ENCODE measurements around the gene TEX22. TPM values are rescaled to one million over a fixed set of nuclear protein-coding genes. Genes with fewer than 3 reads are reported as not detected.

The TEX22 gene
- total and polyA plus RNA-seq, 2 experiments from 2014 or later, result 0.21 TPM

DNA sequence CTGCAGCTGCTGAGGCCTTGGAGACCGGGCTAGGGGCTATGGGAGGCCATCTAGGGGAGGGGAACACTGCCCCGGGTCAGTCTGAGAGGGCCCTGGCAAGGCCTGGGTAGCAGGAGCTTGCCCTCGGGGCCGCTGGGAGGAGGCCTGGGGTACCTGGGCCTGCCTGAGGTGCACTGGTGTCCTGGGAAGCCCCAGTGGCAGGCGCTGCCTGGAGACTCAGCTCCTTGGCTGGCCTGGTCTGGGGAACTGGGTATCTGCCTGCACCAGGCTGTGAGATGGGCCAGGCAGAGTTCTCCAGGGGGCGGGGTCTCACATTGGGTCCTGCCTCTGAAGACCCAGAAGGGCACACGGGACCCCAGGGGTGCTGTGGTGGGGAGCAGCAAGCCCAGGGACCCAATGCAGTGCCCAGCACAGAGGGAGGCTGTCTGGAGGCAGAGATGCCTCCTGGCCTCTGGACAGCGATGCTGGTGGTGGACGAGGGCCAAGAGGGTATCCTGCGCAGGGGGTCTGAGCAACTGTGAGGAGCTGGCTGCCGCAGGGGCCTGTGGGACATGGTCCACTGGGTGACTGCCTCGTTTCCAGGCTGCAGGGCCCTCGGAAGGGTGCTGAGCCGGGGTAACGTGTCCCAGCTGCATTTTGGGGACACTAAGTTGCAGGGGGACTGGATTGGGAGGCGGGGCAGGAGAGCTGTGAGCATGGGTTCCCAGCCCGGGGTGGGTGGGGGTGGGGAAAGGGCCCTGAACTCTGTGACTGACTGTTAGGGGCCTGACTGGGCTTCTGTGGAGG, 13.8 kb downstream of the TEX22 start (continued):
- TF ChIP-seq, protein P1, sequence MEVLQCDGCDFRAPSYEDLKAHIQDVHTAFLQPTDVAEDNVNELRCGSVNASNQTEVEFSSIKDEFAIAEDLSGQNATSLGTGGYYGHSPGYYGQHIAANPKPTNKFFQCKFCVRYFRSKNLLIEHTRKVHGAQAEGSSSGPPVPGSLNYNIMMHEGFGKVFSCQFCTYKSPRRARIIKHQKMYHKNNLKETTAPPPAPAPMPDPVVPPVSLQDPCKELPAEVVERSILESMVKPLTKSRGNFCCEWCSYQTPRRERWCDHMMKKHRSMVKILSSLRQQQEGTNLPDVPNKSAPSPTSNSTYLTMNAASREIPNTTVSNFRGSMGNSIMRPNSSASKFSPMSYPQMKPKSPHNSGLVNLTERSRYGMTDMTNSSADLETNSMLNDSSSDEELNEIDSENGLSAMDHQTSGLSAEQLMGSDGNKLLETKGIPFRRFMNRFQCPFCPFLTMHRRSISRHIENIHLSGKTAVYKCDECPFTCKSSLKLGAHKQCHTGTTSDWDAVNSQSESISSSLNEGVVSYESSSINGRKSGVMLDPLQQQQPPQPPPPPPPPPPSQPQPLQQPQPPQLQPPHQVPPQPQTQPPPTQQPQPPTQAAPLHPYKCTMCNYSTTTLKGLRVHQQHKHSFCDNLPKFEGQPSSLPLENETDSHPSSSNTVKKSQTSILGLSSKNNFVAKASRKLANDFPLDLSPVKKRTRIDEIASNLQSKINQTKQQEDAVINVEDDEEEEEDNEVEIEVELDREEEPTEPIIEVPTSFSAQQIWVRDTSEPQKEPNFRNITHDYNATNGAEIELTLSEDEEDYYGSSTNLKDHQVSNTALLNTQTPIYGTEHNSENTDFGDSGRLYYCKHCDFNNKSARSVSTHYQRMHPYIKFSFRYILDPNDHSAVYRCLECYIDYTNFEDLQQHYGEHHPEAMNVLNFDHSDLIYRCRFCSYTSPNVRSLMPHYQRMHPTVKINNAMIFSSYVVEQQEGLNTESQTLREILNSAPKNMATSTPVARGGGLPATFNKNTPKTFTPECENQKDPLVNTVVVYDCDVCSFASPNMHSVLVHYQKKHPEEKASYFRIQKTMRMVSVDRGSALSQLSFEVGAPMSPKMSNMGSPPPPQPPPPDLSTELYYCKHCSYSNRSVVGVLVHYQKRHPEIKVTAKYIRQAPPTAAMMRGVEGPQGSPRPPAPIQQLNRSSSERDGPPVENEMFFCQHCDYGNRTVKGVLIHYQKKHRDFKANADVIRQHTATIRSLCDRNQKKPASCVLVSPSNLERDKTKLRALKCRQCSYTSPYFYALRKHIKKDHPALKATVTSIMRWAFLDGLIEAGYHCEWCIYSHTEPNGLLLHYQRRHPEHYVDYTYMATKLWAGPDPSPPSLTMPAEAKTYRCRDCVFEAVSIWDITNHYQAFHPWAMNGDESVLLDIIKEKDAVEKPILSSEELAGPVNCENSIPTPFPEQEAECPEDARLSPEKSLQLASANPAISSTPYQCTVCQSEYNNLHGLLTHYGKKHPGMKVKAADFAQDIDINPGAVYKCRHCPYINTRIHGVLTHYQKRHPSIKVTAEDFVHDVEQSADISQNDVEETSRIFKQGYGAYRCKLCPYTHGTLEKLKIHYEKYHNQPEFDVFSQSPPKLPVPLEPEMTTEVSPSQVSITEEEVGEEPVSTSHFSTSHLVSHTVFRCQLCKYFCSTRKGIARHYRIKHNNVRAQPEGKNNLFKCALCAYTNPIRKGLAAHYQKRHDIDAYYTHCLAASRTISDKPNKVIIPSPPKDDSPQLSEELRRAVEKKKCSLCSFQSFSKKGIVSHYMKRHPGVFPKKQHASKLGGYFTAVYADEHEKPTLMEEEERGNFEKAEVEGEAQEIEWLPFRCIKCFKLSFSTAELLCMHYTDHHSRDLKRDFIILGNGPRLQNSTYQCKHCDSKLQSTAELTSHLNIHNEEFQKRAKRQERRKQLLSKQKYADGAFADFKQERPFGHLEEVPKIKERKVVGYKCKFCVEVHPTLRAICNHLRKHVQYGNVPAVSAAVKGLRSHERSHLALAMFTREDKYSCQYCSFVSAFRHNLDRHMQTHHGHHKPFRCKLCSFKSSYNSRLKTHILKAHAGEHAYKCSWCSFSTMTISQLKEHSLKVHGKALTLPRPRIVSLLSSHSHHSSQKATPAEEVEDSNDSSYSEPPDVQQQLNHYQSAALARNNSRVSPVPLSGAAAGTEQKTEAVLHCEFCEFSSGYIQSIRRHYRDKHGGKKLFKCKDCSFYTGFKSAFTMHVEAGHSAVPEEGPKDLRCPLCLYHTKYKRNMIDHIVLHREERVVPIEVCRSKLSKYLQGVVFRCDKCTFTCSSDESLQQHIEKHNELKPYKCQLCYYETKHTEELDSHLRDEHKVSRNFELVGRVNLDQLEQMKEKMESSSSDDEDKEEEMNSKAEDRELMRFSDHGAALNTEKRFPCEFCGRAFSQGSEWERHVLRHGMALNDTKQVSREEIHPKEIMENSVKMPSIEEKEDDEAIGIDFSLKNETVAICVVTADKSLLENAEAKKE (CRISPR knock-in tag; IDR thresholded peaks at IDR 0.05), result no peak
- TF ChIP-seq NANOG (IDR thresholded peaks at IDR 0.05; ENCODE audit: borderline replicate concordance), result no peak

DNA sequence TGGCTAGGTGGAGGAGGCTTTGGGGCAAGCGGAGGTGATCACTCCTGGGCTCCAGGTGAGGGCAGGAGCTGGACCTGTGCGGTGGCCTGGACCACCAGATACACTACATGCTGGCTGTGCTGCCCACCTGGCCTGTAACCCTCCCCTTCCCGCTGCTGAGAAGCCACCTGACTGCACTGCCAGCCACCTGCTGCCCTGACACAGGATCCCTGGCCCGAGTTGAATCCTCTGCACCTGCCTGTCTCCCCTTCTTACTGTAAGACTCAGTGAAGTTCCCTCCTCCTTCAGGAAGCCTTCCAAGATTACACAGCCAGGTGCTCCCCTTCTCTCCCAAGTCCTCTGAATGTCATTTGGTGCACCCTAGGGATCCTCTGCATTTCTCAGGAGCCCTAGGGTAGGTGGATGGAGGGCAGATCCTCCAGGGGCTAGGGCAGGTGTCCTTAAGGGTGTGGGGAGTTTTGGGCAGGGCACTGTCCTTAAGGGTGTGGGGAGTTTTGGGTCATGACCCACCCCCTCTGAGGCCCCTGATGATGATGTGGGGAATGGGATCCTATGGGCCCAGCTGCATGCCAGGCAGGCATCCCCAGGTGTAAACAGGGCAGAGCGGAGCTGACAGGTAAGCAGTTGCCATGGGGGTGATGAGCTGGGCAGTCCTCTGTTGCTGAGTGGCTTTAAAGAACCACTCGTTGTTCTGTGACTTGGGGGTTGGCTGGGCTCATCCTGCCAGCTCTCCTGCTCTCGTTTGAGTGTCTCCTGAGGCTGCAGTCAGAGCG, 14.6 kb downstream of the TEX22 start:
- Histone ChIP-seq H3K9me2 (ENCODE audit: insufficient read depth) (no peaks in the 10 kb centered on the region), H2AFZ (no peak overlapping the region), H3K4me1 (ENCODE audit: insufficient read depth) (peaks cover 11% of the 10 kb centered on the region; the same call in 1 of the 2 replicates), H3K4me3 (no peak overlapping the region), H3F3A (replicated peaks; ENCODE audit: low read depth) (peaks cover 12% of the 10 kb centered on the region; the same call in 1 of the 2 replicates), H3K27me3 (ENCODE audit: insufficient read depth) (peaks cover 56% of the 10 kb centered on the region), H3K36me3 (ENCODE audit: insufficient read depth) (no peaks in the 10 kb centered on the region), H4K20me1 (replicated peaks; ENCODE audit: insufficient read depth) (no peaks in the 10 kb centered on the region), H3K4me2 (no peak overlapping the region), H3K27ac (ENCODE audit: low read depth) (no peak overlapping the region), H3K79me2 (replicated peaks; ENCODE audit: insufficient read depth) (no peaks in the 10 kb centered on the region)
- H3K4me3 Mint-ChIP-seq, result no peak overlapping the region
- peaks cover 2% of the 10 kb centered on the region; the same call in 1 of the 3 replicates for H3K9me3 Mint-ChIP-seq
- ATAC-seq, result no peak
- no peak overlapping the region for H3K27ac Mint-ChIP-seq
- no peak for DNase-seq (ENCODE audit: low spot score)
- H3K4me1 Mint-ChIP-seq, result peaks cover 18% of the 10 kb centered on the region
- peaks cover 7% of the 10 kb centered on the region; the same call in 2 of the 3 replicates for H3K36me3 Mint-ChIP-seq (ENCODE audit: low read depth)
- peaks cover 50% of the 10 kb centered on the region for H3K27me3 Mint-ChIP-seq (ENCODE audit: insufficient read depth, low read depth, poor library complexity)
- TF ChIP-seq CREB1 (CRISPR knock-in tag; IDR thresholded peaks at IDR 0.05; ENCODE audit: low read depth) (no peak), JUNB (IDR thresholded peaks at IDR 0.05; ENCODE audit: unreplicated experiment) (no peak), ZNF114 (CRISPR knock-in tag; IDR thresholded peaks at IDR 0.05) (no peak), STAT1 (IDR thresholded peaks at IDR 0.05; ENCODE audit: unreplicated experiment) (no peak), NANOG (IDR thresholded peaks at IDR 0.05; ENCODE audit: borderline replicate concordance) (no peak), POLR2AphosphoS5 (IDR thresholded peaks at IDR 0.05; ENCODE audit: low read depth) (no peak), EZH2phosphoT487 (IDR thresholded peaks at IDR 0.05; ENCODE audit: unreplicated experiment) (no peak), EZH2 (IDR thresholded peaks at IDR 0.05; ENCODE audit: low read depth, unreplicated experiment) (no peak)
- TF ChIP-seq, protein P2, sequence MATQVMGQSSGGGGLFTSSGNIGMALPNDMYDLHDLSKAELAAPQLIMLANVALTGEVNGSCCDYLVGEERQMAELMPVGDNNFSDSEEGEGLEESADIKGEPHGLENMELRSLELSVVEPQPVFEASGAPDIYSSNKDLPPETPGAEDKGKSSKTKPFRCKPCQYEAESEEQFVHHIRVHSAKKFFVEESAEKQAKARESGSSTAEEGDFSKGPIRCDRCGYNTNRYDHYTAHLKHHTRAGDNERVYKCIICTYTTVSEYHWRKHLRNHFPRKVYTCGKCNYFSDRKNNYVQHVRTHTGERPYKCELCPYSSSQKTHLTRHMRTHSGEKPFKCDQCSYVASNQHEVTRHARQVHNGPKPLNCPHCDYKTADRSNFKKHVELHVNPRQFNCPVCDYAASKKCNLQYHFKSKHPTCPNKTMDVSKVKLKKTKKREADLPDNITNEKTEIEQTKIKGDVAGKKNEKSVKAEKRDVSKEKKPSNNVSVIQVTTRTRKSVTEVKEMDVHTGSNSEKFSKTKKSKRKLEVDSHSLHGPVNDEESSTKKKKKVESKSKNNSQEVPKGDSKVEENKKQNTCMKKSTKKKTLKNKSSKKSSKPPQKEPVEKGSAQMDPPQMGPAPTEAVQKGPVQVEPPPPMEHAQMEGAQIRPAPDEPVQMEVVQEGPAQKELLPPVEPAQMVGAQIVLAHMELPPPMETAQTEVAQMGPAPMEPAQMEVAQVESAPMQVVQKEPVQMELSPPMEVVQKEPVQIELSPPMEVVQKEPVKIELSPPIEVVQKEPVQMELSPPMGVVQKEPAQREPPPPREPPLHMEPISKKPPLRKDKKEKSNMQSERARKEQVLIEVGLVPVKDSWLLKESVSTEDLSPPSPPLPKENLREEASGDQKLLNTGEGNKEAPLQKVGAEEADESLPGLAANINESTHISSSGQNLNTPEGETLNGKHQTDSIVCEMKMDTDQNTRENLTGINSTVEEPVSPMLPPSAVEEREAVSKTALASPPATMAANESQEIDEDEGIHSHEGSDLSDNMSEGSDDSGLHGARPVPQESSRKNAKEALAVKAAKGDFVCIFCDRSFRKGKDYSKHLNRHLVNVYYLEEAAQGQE (IDR thresholded peaks at IDR 0.05; ENCODE audit: unreplicated experiment), result no peak
- TF ChIP-seq, protein P3, sequence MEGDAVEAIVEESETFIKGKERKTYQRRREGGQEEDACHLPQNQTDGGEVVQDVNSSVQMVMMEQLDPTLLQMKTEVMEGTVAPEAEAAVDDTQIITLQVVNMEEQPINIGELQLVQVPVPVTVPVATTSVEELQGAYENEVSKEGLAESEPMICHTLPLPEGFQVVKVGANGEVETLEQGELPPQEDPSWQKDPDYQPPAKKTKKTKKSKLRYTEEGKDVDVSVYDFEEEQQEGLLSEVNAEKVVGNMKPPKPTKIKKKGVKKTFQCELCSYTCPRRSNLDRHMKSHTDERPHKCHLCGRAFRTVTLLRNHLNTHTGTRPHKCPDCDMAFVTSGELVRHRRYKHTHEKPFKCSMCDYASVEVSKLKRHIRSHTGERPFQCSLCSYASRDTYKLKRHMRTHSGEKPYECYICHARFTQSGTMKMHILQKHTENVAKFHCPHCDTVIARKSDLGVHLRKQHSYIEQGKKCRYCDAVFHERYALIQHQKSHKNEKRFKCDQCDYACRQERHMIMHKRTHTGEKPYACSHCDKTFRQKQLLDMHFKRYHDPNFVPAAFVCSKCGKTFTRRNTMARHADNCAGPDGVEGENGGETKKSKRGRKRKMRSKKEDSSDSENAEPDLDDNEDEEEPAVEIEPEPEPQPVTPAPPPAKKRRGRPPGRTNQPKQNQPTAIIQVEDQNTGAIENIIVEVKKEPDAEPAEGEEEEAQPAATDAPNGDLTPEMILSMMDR (conservative IDR thresholded peaks at IDR 0.05; ENCODE audit: low read depth in 2 of 2), result no peak
